ENCODE measurements around the gene BATF. TPM values are rescaled to one million over a fixed set of nuclear protein-coding genes. Genes with fewer than 3 reads are reported as not detected.
"Not testable (repeated sequence)": the region's sequence is repeated elsewhere in the genome, so short reads cannot be mapped to it uniquely, and the experiment has no call there.

The BATF gene, protein sequence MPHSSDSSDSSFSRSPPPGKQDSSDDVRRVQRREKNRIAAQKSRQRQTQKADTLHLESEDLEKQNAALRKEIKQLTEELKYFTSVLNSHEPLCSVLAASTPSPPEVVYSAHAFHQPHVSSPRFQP
- polyA plus RNA-seq = not detected in 2 replicates
- polyA minus RNA-seq = not detected in 2 replicates

GRCh38 chr14:75522224-75522982, at the start of gene BATF:
TSS of gene BATF (plus strand) at chr14:75522469. CDS start at chr14:75522683, 214 bp downstream.
- Histone ChIP-seq H3K9me2 (ENCODE audit: insufficient read depth, low read length) (no peaks in the 10 kb centered on the region), H3K36me3 (ENCODE audit: insufficient read depth, low read length) (no peaks in the 10 kb centered on the region), H3K4me3 (ENCODE audit: low read length) (no peak within 1 kb of the TSS), H4K20me1 (ENCODE audit: insufficient read depth) (no peaks in the 10 kb centered on the region), H3K27ac (ENCODE audit: low read length) (no peak within 1 kb of the TSS), H3F3A (ENCODE audit: insufficient read depth, low read length, poor library complexity, severe bottlenecking) (no peaks in the 10 kb centered on the region), H3K9ac (ENCODE audit: low read length) (no peak within 1 kb of the TSS), H2AFZ (ENCODE audit: low read depth, low read length) (no peak within 1 kb of the TSS), H3K79me2 (replicated peaks; ENCODE audit: insufficient read depth, low read length) (no peaks in the 10 kb centered on the region), H3K4me2 (ENCODE audit: low read length) (no peak within 1 kb of the TSS), H3K27me3 (ENCODE audit: insufficient read depth, low read depth, low read length) (no peaks in the 10 kb centered on the region), H3K9me3 (ENCODE audit: low read length) (no peaks in the 10 kb centered on the region)
- TF ChIP-seq EP300 (conservative IDR thresholded peaks at IDR 0.05; ENCODE audit: poor library complexity, severe bottlenecking) (no peak), SMC3 (conservative IDR thresholded peaks at IDR 0.05; ENCODE audit: poor library complexity) (no peak), MXI1 (conservative IDR thresholded peaks at IDR 0.05; ENCODE audit: poor library complexity, severe bottlenecking) (no peak), POLR2AphosphoS5 (IDR thresholded peaks at IDR 0.05) (no peak), TAF1 (IDR thresholded peaks at IDR 0.05; ENCODE audit: low read depth) (no peak), EZH2 (IDR thresholded peaks at IDR 0.05; ENCODE audit: borderline replicate concordance, insufficient read depth, low read length, poor library complexity, severe bottlenecking) (no peak), RAD21 (conservative IDR thresholded peaks at IDR 0.05) (no peak), REST (IDR thresholded peaks at IDR 0.05; ENCODE audit: borderline replicate concordance) (no peak)
- TF ChIP-seq, protein P1, sequence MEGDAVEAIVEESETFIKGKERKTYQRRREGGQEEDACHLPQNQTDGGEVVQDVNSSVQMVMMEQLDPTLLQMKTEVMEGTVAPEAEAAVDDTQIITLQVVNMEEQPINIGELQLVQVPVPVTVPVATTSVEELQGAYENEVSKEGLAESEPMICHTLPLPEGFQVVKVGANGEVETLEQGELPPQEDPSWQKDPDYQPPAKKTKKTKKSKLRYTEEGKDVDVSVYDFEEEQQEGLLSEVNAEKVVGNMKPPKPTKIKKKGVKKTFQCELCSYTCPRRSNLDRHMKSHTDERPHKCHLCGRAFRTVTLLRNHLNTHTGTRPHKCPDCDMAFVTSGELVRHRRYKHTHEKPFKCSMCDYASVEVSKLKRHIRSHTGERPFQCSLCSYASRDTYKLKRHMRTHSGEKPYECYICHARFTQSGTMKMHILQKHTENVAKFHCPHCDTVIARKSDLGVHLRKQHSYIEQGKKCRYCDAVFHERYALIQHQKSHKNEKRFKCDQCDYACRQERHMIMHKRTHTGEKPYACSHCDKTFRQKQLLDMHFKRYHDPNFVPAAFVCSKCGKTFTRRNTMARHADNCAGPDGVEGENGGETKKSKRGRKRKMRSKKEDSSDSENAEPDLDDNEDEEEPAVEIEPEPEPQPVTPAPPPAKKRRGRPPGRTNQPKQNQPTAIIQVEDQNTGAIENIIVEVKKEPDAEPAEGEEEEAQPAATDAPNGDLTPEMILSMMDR (IDR thresholded peaks at IDR 0.05; ENCODE audit: poor library complexity, severe bottlenecking) = no peak

- not testable (repeated sequence) for H3K79me2 ChIP-seq (replicated peaks; ENCODE audit: insufficient read depth, low read length); H3K4me2 ChIP-seq (ENCODE audit: low read length); H4K20me1 ChIP-seq (ENCODE audit: insufficient read depth); H3K36me3 ChIP-seq (ENCODE audit: insufficient read depth, low read length); H2AFZ ChIP-seq (ENCODE audit: low read depth, low read length); H3K27me3 ChIP-seq (ENCODE audit: insufficient read depth, low read depth, low read length); H3K4me3 ChIP-seq (ENCODE audit: low read length); H3K9me3 ChIP-seq (ENCODE audit: low read length); H3F3A ChIP-seq (ENCODE audit: insufficient read depth, low read length, poor library complexity, severe bottlenecking); H3K9ac ChIP-seq (ENCODE audit: low read length); H3K27ac ChIP-seq (ENCODE audit: low read length); H3K9me2 ChIP-seq (ENCODE audit: insufficient read depth, low read length)
These were observed 48.1 kb upstream of the BATF start for GRCh38 chr14:75474127-75474526.
